ES-I3 (cell line): ENCODE results near the gene MSL2.
"Not testable (repeated sequence)": the region's sequence is repeated elsewhere in the genome, so short reads cannot be mapped to it uniquely, and the experiment has no call there.

Experiments used
- H3K36me3 ChIP-seq: 2 replicates; pipeline ENCODE4 v1.6.1; 2013; ENCODE audit warnings: mild to moderate bottlenecking, low read length, control low read depth, moderate library complexity; ENCODE audit not compliant: insufficient read depth
- H3K4me1 ChIP-seq: 2 replicates; pipeline ENCODE4 v1.6.1; 2013; ENCODE audit warnings: mild to moderate bottlenecking, control low read depth, low read length; ENCODE audit not compliant: insufficient read depth
- H3K9ac ChIP-seq: 2 replicates; pipeline ENCODE4 v1.6.1; 2013; ENCODE audit warnings: low read depth, mild to moderate bottlenecking, low read length, moderate library complexity
- H3K9me3 ChIP-seq: 2 replicates; pipeline ENCODE4 v1.6.1; 2013; ENCODE audit warnings: mild to moderate bottlenecking, low read length, moderate library complexity; ENCODE audit not compliant: control insufficient read depth, insufficient read depth

Gene MSL2

DNA sequence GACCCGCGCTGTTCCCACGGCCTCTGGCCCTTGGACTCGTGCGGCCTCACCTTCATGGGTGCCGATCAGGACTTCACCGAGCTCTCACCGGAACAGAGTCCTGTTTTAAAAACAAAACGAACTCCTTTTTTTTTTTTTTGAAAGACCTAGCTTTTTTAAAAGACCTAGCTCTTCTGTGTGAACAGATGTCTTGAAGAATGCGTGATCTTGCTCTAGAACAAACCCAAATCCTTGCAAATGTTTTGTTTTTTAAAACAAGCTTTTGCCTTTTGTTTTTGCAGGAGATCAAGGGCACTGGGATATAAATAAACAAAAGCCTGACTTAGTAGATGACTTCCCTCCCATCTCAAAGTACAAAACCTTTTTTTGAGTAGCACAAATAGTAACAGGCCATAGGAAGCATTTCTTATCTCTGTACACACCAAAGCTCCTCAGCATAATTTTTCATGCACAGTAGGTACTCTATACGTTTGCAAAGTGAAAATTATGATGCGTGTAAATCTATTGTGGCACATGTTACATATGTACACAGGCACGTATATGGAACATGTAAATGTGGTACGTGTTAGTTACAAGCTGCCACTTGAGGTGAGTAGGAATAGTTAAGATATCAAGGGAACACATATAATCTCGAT, 1.1 kb upstream of the MSL2 start:
- Histone ChIP-seq H3K4me1 (no peaks in the 10 kb centered on the region), H3K9me3 (no peaks in the 10 kb centered on the region), H3K9ac (peak overlapping the region; percentile 98), H3K36me3 (no peaks in the 10 kb centered on the region)

DNA sequence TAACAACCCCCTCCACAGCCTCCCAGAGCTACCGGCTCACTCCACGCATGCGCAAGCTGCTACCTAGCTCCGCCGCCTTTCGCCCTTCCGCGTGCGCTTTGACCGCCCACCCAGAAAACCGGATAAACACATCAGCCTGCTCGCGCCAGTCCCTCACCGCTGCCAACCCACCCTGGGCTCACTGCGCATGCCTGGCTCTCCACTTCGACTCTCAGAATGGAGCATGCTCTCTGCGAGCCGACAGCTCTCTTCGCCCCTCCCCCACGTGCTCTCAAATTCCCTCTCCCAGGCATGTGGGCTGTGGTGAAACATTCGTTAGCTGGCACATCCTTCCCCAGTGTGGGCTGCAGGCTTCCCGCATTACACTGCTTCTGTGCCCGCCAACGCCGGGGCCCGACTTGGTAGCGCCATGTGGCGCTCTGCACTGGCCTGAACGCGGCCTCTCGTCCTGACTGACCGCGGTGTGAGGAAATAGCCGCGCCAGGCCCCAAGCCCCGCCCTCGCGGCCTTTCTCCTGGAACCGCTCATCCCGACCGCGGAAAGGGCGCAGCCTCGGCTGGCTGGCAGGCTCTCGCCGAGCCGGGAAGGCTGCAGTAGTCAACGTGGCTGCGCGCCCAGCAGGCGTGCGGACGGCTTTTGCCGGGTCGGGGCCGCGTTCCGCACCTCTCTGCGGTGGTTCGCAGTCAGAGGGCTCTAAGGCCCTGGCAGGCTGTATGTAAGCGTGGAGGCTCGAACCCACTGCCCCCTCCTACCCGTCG, 445 bp upstream of the MSL2 start:
- Histone ChIP-seq H3K9ac (peak overlapping the region; percentile 98), H3K4me1 (no peaks in the 10 kb centered on the region; the same call in 1 of the 2 replicates), H3K9me3 (no peaks in the 10 kb centered on the region), H3K36me3 (no peaks in the 10 kb centered on the region)

DNA sequence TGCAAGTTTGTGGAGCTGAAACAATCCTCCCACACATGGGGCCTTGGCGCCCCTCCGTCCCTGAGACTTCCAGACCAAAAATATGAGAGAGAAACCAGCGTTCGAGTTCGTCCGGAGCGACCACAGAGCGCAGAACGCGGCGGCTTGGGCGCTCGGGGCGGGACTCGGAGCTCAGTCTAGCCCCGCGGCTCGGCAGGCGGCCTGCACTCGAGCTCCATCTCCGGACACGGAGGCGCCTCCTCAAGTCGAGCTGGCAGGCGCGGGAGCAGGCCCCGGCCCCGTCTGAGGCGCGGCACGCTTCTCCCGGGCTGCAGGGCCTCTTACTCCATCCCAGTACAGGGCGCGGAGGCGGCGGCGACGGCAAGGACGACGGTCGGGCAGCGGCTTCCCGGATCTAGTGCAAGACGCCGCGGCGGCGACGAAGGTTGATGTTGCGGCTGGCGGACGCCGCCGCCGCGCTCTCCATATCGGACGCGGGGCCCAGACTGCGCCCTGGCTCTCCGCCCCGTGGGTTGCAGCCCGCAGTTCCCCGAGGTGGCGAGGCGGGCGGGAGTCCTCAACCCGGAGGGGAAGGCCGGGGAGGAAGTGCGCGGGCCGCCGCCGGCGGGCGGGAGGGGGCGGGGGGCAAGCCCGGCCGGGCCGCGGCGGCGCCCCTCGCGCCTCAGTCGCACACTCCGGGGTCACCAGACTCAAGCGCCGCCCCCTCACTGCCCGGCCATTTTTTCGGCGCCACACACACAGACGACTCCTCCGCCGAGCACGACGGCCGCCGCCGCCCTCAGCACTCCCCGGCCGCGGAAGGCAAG, 674 bp downstream of the MSL2 start:
- peak overlapping the region; percentile 98 for H3K9ac ChIP-seq
- no peaks in the 10 kb centered on the region for H3K9me3 ChIP-seq
- H3K4me1 ChIP-seq = no peaks in the 10 kb centered on the region; the same call in 1 of the 2 replicates
- no peaks in the 10 kb centered on the region for H3K36me3 ChIP-seq

DNA sequence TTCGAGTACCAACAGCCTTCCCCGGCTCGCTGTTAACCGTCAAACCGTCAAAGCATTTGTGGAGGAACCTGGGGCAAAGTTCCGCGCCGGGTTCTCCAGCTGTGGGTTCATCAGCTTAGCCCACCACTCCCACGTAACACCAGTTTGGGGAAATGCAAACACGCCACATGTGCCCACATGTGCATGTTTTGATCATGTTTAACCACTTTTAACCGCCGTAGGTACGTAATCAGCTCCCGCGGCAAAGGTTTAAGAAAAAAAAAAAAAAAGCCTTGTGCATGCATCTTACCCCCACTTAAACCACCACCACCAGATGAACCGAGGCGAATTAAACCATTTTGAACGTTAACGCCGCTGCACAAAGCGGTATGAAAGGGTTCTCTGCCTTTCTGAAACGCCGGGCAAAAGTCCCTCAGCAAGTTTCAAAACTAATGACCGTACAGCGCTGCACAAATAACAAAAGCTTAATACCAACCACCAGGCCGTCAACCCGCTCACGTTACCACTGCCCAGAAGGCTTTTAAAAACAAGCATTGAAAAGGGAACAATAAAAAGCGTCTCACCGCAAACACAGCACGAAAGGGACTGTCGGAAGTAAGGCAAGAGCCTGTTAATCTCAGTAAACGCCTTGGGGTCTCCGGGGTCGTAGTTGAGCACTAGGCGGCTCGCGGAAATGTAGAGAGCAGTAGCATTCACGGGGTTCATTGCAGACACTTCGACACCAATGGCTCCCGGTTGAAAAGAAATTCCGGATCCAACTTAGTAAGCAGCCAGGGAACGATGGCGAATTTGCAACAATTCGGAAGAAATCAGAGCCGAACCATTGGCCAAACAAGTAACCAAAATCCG, 1.5 kb downstream of the MSL2 start:
- Histone ChIP-seq H3K36me3 (no peaks in the 10 kb centered on the region), H3K4me1 (no peaks in the 10 kb centered on the region; the same call in 1 of the 2 replicates), H3K9me3 (no peaks in the 10 kb centered on the region), H3K9ac (peak overlapping the region; percentile 98)

DNA sequence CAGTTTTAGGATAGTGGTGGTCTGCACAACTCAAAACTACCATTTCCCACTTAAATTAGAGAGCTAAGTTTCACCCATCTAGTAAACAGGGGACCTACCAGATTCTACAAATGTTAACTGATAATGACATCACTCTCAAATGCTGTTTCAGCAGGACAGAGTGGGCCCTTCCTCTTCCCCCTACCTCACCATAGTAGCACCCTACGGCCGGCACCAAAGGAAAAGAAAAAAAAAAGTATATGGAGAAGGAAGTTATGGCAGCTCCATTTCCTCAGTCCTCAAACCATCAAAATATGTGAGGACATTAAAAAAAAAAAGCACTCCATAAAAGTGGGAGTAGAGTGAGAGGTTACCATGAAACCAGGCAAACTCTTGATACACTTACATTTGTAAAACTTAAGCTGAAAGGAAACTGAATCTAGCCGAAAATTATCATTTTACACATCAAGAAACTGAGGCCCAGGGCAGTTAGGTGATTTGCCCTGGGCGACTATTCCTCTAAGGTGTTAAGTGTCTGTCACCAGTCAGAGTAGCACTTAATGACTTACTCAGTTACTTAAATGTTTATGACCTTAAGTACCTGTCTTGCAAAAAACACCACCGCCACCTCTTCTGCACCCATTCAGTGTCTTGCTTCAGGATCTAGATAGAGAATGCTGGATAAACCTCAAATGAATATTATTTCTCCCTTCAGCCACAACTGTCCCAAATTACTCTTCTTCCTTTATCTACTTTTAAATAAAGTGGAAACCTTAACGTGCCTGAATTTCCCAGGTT, 2.7 kb downstream of the MSL2 start:
- H3K9me3 ChIP-seq = no peaks in the 10 kb centered on the region
- H3K36me3 ChIP-seq = no peaks in the 10 kb centered on the region
- H3K9ac ChIP-seq = peak overlapping the region; percentile 98; the same call in 1 of the 2 replicates
- peaks cover 4% of the 10 kb centered on the region; the same call in 1 of the 2 replicates for H3K4me1 ChIP-seq

DNA sequence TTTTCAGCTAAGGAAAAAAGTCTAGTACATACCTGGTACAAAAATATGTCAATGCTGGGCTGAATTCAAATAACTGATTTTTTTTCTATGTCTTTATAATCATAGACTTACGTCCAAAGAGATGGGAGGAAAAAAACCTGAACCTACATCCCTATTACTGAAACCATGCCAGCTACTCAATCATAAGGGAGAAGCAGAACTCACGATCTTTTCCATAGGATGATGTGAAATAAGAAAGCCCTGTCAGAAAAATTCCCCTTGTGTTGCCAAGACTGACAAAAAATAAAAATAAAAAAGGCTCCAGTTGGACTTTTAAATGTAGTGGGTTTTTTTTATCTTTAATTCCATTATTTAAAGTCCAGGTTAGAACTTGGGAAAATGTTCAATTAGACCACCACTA, 3.3 kb downstream of the MSL2 start:
- no peaks in the 10 kb centered on the region for H3K36me3 ChIP-seq
- H3K9ac ChIP-seq = peak overlapping the region; percentile 98; the same call in 1 of the 2 replicates
- no peaks in the 10 kb centered on the region for H3K9me3 ChIP-seq
- peaks cover 10% of the 10 kb centered on the region; the same call in 1 of the 2 replicates for H3K4me1 ChIP-seq

DNA sequence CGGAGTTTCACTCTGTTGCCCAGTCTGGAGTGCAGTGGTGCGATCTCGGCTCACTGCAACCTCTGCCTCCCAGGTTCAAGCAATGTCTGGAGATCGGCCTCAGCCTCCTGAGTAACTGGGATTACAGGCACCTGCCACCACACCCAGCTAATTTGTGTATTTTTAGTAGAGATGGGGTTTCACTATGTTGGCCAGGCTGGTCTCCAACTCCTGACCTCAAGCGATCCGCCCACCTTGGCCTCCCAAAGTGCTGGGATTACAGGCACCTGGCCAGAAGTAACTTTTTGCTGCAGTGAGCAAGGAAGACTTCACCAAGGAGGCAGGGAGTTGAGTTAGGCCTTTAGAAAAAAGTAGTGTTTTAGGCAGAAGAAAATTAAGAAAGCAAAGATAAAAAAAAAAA, 3.9 kb downstream of the MSL2 start:
- not testable (repeated sequence) for H3K9me3 ChIP-seq, H3K4me1 ChIP-seq, H3K36me3 ChIP-seq, H3K9ac ChIP-seq

DNA sequence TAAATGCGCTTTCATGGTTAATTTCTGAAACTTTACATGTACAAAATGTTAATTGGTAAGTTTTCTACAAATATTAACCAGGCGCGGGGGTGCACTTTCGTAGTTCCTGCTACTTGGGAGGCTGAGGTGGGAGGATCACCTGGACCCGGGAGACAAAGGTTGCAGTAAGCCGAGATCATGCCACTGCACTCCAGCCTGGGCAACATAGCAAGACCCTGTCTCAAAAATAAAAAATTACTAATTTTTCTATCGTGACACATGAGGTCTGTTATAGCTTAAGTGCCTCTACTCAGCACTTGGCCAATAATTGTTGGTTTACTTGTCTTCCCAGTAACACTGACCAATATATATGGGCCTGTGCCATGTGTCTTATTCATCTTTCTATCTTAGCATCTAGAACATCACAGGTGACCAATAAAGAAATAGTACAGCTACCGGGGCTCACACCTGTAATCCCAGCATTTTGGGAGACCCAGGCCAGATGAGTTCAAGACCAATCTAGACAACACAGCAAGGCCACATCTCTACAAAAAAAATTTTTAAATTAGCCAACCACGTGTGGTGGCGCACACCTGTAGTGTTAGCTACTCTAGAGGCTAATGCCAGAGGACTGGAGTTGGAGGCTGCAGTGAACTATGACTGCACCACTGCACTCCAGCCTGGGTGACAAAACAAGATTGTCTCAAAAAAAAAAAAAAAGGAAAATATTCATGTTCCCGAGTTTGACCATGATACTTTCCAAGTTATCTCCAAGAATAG, 6.1 kb downstream of the MSL2 start:
- peaks cover 10% of the 10 kb centered on the region; the same call in 1 of the 2 replicates for H3K4me1 ChIP-seq
- no peaks in the 10 kb centered on the region for H3K36me3 ChIP-seq
- no peak overlapping the region for H3K9ac ChIP-seq
- H3K9me3 ChIP-seq = no peaks in the 10 kb centered on the region

DNA sequence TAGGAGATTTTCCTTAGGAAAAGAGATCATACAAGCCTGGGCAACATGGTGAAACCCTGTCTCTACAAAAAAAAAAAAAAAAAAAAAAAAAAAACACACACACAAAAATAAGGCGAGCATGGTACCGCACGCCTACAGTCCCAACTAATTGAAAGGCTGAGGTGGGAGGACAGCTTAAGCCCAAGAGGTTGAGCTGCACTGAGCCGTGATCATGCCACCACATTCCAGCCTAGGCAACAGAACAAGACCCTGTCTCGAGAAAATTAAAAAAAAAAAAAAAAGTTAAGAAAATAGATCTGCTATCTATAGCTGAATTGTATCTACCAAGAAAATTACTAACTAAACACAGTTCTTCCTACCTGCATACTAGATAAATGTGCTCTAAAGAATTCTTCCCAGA, 7.1 kb downstream of the MSL2 start:
- H3K4me1 ChIP-seq = peaks cover 10% of the 10 kb centered on the region; the same call in 1 of the 2 replicates
- H3K36me3 ChIP-seq = no peaks in the 10 kb centered on the region
- no peaks in the 10 kb centered on the region for H3K9me3 ChIP-seq
- no peak overlapping the region for H3K9ac ChIP-seq

DNA sequence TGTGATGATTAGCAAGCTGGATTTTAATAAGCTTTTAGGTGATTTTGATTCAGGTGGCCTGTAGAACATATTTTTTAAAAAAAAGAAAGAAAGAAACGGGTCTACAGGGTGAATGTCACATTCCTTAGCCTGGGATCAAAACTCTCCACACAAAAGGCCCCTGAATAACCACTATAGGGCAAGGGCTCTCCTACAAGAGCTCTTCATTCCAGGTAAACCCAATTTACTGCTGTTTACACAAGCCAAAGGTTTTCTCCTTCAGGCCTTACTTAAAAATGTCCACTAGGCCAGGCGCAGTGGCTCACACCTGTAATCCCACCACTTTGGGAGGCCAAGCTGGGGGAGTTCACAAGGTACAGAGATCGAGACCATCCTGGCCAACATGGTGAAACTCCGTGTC, 8.3 kb downstream of the MSL2 start:
- H3K9ac ChIP-seq = no peak overlapping the region
- no peaks in the 10 kb centered on the region for H3K9me3 ChIP-seq
- no peaks in the 10 kb centered on the region for H3K36me3 ChIP-seq
- peaks cover 11% of the 10 kb centered on the region; the same call in 1 of the 2 replicates for H3K4me1 ChIP-seq

DNA sequence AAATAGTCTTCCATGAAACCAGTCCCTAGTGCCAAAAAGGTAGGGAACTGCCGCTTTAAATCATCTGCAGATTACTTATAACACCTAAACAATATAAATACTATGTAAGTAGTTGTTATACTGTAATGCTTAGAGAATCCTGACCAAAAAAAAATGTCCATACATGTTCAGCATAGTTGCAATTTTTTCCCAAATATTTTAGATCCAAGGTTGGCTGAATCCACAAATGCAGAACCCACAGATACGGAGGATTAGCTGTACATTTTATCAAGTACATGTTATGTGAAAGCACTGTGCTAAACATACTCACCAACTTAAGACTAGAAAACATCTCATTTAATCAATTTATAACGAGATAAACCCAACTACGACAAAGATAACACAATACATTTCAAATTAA, 9.3 kb downstream of the MSL2 start:
- Histone ChIP-seq H3K36me3 (no peaks in the 10 kb centered on the region), H3K4me1 (peaks cover 18% of the 10 kb centered on the region; the same call in 1 of the 2 replicates), H3K9ac (no peak overlapping the region), H3K9me3 (no peaks in the 10 kb centered on the region)

DNA sequence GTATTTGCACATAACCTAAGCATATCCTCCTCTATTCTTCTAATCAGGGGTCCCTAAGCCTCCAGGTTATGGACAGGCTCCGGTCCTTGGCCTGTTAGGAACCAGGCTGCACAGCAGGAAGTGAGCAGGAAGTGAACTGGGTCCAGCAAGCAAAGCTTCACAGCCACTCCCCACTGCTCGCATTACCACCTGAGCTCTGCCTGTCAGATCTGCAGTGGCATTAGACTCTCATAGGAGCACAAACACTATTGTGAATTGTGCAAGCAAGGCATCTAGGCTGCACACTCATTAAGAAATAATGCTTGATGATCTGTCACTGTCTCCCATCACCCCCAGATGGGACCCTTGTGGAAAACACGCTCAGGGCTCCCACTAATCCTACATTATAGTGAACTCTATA, 9.8 kb downstream of the MSL2 start:
- Histone ChIP-seq H3K36me3 (no peaks in the 10 kb centered on the region), H3K9ac (no peak overlapping the region), H3K4me1 (peaks cover 18% of the 10 kb centered on the region; the same call in 1 of the 2 replicates), H3K9me3 (no peaks in the 10 kb centered on the region)

DNA sequence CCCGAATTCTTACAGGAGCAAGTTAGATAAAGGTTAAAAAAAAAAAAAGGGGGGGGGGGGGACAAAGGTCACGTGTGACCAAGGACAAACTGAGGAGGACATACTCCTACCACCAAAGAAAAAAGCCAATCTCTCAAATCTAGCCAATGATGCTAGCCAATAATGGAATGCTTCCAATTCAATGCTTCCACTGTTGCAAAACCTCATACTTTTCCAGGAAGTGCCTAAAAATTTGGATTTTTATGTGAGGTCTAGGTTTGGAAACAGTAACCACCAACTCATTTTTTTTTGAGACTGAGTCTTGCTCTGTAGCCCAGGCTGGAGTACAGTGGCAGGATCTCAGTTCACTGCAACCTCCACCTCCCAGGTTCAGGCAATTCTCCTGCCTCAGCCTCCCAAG, 11.4 kb downstream of the MSL2 start:
- no peaks in the 10 kb centered on the region for H3K36me3 ChIP-seq
- no peak overlapping the region for H3K9ac ChIP-seq
- peaks cover 18% of the 10 kb centered on the region; the same call in 1 of the 2 replicates for H3K4me1 ChIP-seq
- no peaks in the 10 kb centered on the region for H3K9me3 ChIP-seq
